ENCODE data around the gene SYT15B.
"Not testable (repeated sequence)": the region's sequence is repeated elsewhere in the genome, so short reads cannot be mapped to it uniquely, and the experiment has no call there.

DNA sequence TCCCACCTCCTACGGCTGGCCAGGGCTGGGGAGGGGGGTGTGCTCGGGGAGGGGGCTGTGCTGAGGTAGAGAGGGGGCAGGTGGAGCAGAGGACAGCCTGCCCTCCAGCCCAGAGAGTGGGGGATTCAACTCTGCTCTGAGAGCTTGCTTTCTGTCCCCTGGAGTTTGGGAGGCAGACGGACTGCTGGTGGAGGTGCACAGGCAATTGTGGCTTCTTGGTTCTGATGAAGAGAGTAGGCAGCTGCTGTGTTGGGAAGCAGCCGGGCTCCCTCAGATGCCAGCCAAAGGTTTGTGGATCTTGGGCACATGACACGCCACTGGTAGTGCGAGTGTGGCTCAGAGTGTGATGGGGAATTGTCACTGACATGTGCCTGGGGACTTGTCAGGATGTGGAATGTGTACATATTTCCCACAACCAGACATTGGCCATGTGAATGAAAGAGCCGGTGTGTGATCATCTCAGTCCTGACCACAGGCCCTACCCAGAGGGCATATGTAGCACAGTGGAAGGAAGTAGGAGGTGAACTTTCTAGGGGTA lies 5.3 kb upstream of the SYT15B start:
- TF ChIP-seq POLR2A (IDR thresholded peaks at IDR 0.05): not testable (repeated sequence)
- TF ChIP-seq, protein P1, sequence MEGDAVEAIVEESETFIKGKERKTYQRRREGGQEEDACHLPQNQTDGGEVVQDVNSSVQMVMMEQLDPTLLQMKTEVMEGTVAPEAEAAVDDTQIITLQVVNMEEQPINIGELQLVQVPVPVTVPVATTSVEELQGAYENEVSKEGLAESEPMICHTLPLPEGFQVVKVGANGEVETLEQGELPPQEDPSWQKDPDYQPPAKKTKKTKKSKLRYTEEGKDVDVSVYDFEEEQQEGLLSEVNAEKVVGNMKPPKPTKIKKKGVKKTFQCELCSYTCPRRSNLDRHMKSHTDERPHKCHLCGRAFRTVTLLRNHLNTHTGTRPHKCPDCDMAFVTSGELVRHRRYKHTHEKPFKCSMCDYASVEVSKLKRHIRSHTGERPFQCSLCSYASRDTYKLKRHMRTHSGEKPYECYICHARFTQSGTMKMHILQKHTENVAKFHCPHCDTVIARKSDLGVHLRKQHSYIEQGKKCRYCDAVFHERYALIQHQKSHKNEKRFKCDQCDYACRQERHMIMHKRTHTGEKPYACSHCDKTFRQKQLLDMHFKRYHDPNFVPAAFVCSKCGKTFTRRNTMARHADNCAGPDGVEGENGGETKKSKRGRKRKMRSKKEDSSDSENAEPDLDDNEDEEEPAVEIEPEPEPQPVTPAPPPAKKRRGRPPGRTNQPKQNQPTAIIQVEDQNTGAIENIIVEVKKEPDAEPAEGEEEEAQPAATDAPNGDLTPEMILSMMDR (IDR thresholded peaks at IDR 0.05 in 4 of 5, conservative IDR thresholded peaks at IDR 0.05 in 1 of 5): not testable (repeated sequence)
